IMR-90 (cell line): ENCODE results near the gene SMARCA2.

Experiments
- BHLHE40 ChIP-seq: fragments of 150-350 bp; IDR thresholded peaks from 2 replicates; pipeline ENCODE4 v1.6.1; 2016; ENCODE audit warnings: mild to moderate bottlenecking, low read depth, low read length
- CEBPB ChIP-seq: IDR thresholded peaks from 2 replicates; pipeline ENCODE4 v1.6.1; 2012; ENCODE audit warnings: low read depth, low read length, improper control_type of control experiment
- CHD1 ChIP-seq: IDR thresholded peaks from 2 replicates; pipeline ENCODE4 v1.6.1; 2012; ENCODE audit warnings: low read depth, low read length, improper control_type of control experiment
- CTCF ChIP-seq: conservative IDR thresholded peaks from 2 replicates; pipeline ENCODE4 v1.5.1; 2012; ENCODE audit warnings: mild to moderate bottlenecking, low read depth, low read length, improper control_type of control experiment
- ELK1 ChIP-seq: fragments of 150-350 bp; IDR thresholded peaks from 2 replicates; pipeline ENCODE4 v1.6.1; 2016; ENCODE audit warnings: low read depth, mild to moderate bottlenecking, low read length, moderate library complexity, borderline replicate concordance
- MAFK ChIP-seq: IDR thresholded peaks from 2 replicates; pipeline ENCODE4 v1.6.1; 2012; ENCODE audit warnings: low read depth, low read length, improper control_type of control experiment
- MAZ ChIP-seq: IDR thresholded peaks from 2 replicates; pipeline ENCODE4 v1.6.1; 2012; ENCODE audit warnings: low read depth, mild to moderate bottlenecking, low read length, improper control_type of control experiment, moderate library complexity, borderline replicate concordance
- MXI1 ChIP-seq: IDR thresholded peaks from 2 replicates; pipeline ENCODE4 v1.6.1; 2012; ENCODE audit warnings: low read depth, mild to moderate bottlenecking, low read length, moderate library complexity, borderline replicate concordance
- POLR2A ChIP-seq: IDR thresholded peaks from 2 replicates; pipeline ENCODE4 v1.6.1; 2012; ENCODE audit warnings: mild to moderate bottlenecking, low read depth, low read length
- RAD21 ChIP-seq: IDR thresholded peaks from 2 replicates; pipeline ENCODE4 v1.6.1; 2012; ENCODE audit warnings: low read length, improper control_type of control experiment
- RCOR1 ChIP-seq: IDR thresholded peaks from 2 replicates; pipeline ENCODE4 v1.6.1; 2012; ENCODE audit warnings: mild to moderate bottlenecking, low read length, improper control_type of control experiment; ENCODE audit not compliant: insufficient replicate concordance
- RFX5 ChIP-seq: IDR thresholded peaks from 2 replicates; pipeline ENCODE4 v1.8.0; 2012; ENCODE audit warnings: low read depth, mild to moderate bottlenecking, low read length, moderate library complexity
- USF2 ChIP-seq: fragments of 150-350 bp; IDR thresholded peaks from 2 replicates; pipeline ENCODE4 v1.6.1; 2017; ENCODE audit warnings: mild to moderate bottlenecking, antibody characterized with exemption, low read length, low read depth

GRCh38 chr9:2216591-2216990, 201.4 kb downstream of the SMARCA2 start:
- TF ChIP-seq CTCF (no peak), RAD21 (no peak), POLR2A (no peak), ELK1 (no peak), USF2 (no peak), MAFK (no peak), MXI1 (no peak), MAZ (no peak), BHLHE40 (no peak), CHD1 (no peak), RCOR1 (no peak), CEBPB (no peak), RFX5 (no peak)
